T1000 (cell line): ENCODE measurements around the gene NRL.
"Not testable (repeated sequence)": the region's sequence is repeated elsewhere in the genome, so short reads cannot be mapped to it uniquely, and the experiment has no call there.

ENCODE experiments used
- DNase-seq: peaks from one replicate; lab custom pipeline; 2025; ENCODE audit warnings: mixed read lengths; lab: John Stamatoyannopoulos, UW

NRL gene

GRCh38 chr14:24123424-24124417 lies 9.0 kb upstream of the NRL start:
- DNase-seq, result no peak

- no peak for DNase-seq
Observed at GRCh38 chr14:24122898-24123297, 8.1 kb upstream of the NRL start.

- DNase-seq, result no peak
Observed at GRCh38 chr14:24122416-24122815, 7.7 kb upstream of the NRL start.

- no peak for DNase-seq
Observed at GRCh38 chr14:24121210-24121609, 6.5 kb upstream of the NRL start.

- no peak for DNase-seq
Observed at GRCh38 chr14:24119691-24120090, 4.9 kb upstream of the NRL start.

- DNase-seq, result no peak
Observed at GRCh38 chr14:24117179-24117578, 2.4 kb upstream of the NRL start.

- DNase-seq, result no peak
Observed at GRCh38 chr14:24116128-24116814, 1.5 kb upstream of the NRL start.

- DNase-seq, result no peak
Observed at GRCh38 chr14:24115422-24116127, 826 bp upstream of the NRL start.

GRCh38 chr14:24113801-24114531 lies 783 bp downstream of the NRL start:
- DNase-seq, result peak; percentile 80

GRCh38 chr14:24113379-24113800 lies 1.4 kb downstream of the NRL start:
- DNase-seq, result no peak

GRCh38 chr14:24110523-24110922 lies 4.2 kb downstream of the NRL start:
- no peak for DNase-seq

- DNase-seq, result no peak
Observed at GRCh38 chr14:24110060-24110459, 4.7 kb downstream of the NRL start.

- no peak for DNase-seq
Observed at GRCh38 chr14:24108336-24108874, 6.3 kb downstream of the NRL start.

- no peak for DNase-seq
Observed at GRCh38 chr14:24106672-24107271, 8.0 kb downstream of the NRL start.

- DNase-seq, result not testable (repeated sequence)
Observed at GRCh38 chr14:24105609-24106239, 9.0 kb downstream of the NRL start.

GRCh38 chr14:24103451-24103850 lies 11.3 kb downstream of the NRL start:
- DNase-seq, result no peak

- no peak for DNase-seq
Observed at GRCh38 chr14:24102357-24103048, 12.2 kb downstream of the NRL start.

GRCh38 chr14:24100982-24101494 lies 13.7 kb downstream of the NRL start:
- no peak for DNase-seq

- DNase-seq, result no peak
Observed at GRCh38 chr14:24100197-24100981, 14.4 kb downstream of the NRL start.
